Gastrocnemius medialis (tissue), 4 donors: ENCODE results near the gene C18orf63.

ENCODE experiments used
- CTCF ChIP-seq, 5 experiments: fragments of 450-650 bp in 3 of 5; fragments of 200-600 bp in 2 of 5; sonication (generic) in 2 of 5; IDR thresholded peaks in 4 of 5; conservative IDR thresholded peaks in 1 of 5; 1 replicate in 4 of 5; 2 replicates in 1 of 5; pipeline ENCODE4 v1.5.1; 2016 to 2019; ENCODE audit warnings: antibody characterized with exemption in 5 of 5, mild to moderate bottlenecking in 3 of 5, moderate library complexity in 3 of 5
- POLR2A ChIP-seq, 2 donors: fragments of 450-650 bp; IDR thresholded peaks; one replicate each; pipeline ENCODE4 v1.6.1; 2017; ENCODE audit warnings: antibody characterized with exemption in 2 of 2, mild to moderate bottlenecking in 2 of 2, moderate library complexity in 2 of 2

- TF ChIP-seq CTCF (IDR thresholded peaks at IDR 0.05 in 4 of 5, conservative IDR thresholded peaks at IDR 0.05 in 1 of 5) = no peak
- TF ChIP-seq POLR2A (IDR thresholded peaks at IDR 0.05) = no peak
Measured at GRCh38 chr18:74375999-74376398, 60.4 kb downstream of the C18orf63 start.
